ENCODE results near the gene TMEM140.

- TF ChIP-seq CTCF (IDR thresholded peaks at IDR 0.05; ENCODE audit: borderline replicate concordance, extremely low read depth, low read length, poor library complexity, severe bottlenecking) (no peak), EZH2 (IDR thresholded peaks at IDR 0.05; ENCODE audit: borderline replicate concordance, low read depth, low read length, severe bottlenecking) (no peak)
Measured at GRCh38 chr7:135160858-135161653, 13.2 kb downstream of the TMEM140 start.
